K562 (cell line): Measurements from ENCODE around the gene ITSN2. TPM values are rescaled to one million over a fixed set of nuclear protein-coding genes. Genes with fewer than 3 reads are reported as not detected.

Experiments
- ARID3A ChIP-seq: IDR thresholded peaks from 2 replicates; pipeline ENCODE4 v1.6.1; 2012; ENCODE audit warnings: low read depth, low read length, improper control_type of control experiment, borderline replicate concordance
- BMI1 ChIP-seq: fragments of 150-350 bp; IDR thresholded peaks from 2 replicates; pipeline ENCODE4 v1.6.1; 2014; ENCODE audit warnings: low read length
- CGGBP1 ChIP-seq: fragments of 250-450 bp; sonication (Bioruptor Pico); IDR thresholded peaks from 2 replicates; pipeline ENCODE4 v1.9.0; 2021; ENCODE audit warnings: mild to moderate bottlenecking
- CREB3L1 ChIP-seq: fragments of 450-650 bp; IDR thresholded peaks from 2 replicates; pipeline ENCODE4 v1.6.1; 2014; ENCODE audit warnings: low read depth, mild to moderate bottlenecking, moderate library complexity, borderline replicate concordance
- FOXO4 ChIP-seq: fragments of 450-650 bp; formaldehyde crosslinking; IDR thresholded peaks from 2 replicates; pipeline ENCODE4 v1.4.0; 2020; ENCODE audit warnings: mild to moderate bottlenecking, moderate library complexity
- GTF2F1 ChIP-seq: IDR thresholded peaks from 2 replicates; pipeline ENCODE4 v1.6.1; 2011; ENCODE audit warnings: low read depth, low read length, improper control_type of control experiment
- KAT2B ChIP-seq: IDR thresholded peaks from one replicate; pipeline ENCODE4 v1.6.1; 2012; ENCODE audit warnings: low read depth, mild to moderate bottlenecking, control low read depth, inconsistent platforms, low read length, moderate library complexity
- KDM4B ChIP-seq, 2 experiments: fragments of 450-650 bp in 1 of 2; sonication (generic) in 1 of 2; IDR thresholded peaks; 2 replicates each; pipeline ENCODE4 v1.6.1; 2016 to 2017; ENCODE audit warnings: borderline replicate concordance in 2 of 2, antibody characterized with exemption in 1 of 2, low read depth in 1 of 2, mild to moderate bottlenecking in 1 of 2
- NEUROD1 ChIP-seq: fragments of 150-350 bp; IDR thresholded peaks from 2 replicates; pipeline ENCODE4 v1.6.1; 2014; ENCODE audit warnings: borderline replicate concordance, low read length, low read depth; ENCODE audit not compliant: partially characterized antibody
- NFIC ChIP-seq: fragments of 450-650 bp; IDR thresholded peaks from 2 replicates; pipeline ENCODE4 v1.6.1; 2017; ENCODE audit warnings: mild to moderate bottlenecking, inconsistent platforms
- RAD51 ChIP-seq: fragments of 450-650 bp; IDR thresholded peaks from 2 replicates; pipeline ENCODE4 v1.7.1; 2016; ENCODE audit warnings: low read depth, mild to moderate bottlenecking, borderline replicate concordance
- SP2 ChIP-seq: IDR thresholded peaks from 2 replicates; pipeline ENCODE4 v1.6.1; 2011; ENCODE audit warnings: mild to moderate bottlenecking, low read depth, low read length, moderate library complexity; ENCODE audit not compliant: poor library complexity, severe bottlenecking; ENCODE audit errors: extremely low read depth
- TCF15 ChIP-seq: fragments of 250-450 bp; sonication (Bioruptor Pico); IDR thresholded peaks from 2 replicates; pipeline ENCODE4 v1.8.0; 2022; ENCODE audit warnings: moderate library complexity, mild to moderate bottlenecking, inconsistent platforms
- TRIM24 ChIP-seq, 2 experiments: fragments of 450-650 bp; IDR thresholded peaks; 2 replicates each; pipeline ENCODE4 v1.6.1; 2016
- XRCC5 ChIP-seq: fragments of 200-400 bp; formaldehyde crosslinking; IDR thresholded peaks from 2 replicates; pipeline ENCODE4 v1.6.1; 2017; ENCODE audit warnings: low read depth, mild to moderate bottlenecking, low read length
- ZBTB11 ChIP-seq, 3 experiments: fragments of 200-800 bp in 1 of 3; fragments of 250-450 bp in 1 of 3; fragments of 450-650 bp in 1 of 3; sonication (Bioruptor Pico) in 1 of 3; sonication (Bioruptor generic) in 1 of 3; formaldehyde crosslinking in 1 of 3; IDR thresholded peaks; 2 replicates each; pipeline versions ENCODE4 v1.6.1 to v1.8.0; 2016 to 2022; ENCODE audit warnings: mild to moderate bottlenecking in 2 of 3, missing genetic modification characterization in 2 of 3, missing compliant biosample characterization in 1 of 3, moderate library complexity in 1 of 3
- ZSCAN29 ChIP-seq: fragments of 450-650 bp; IDR thresholded peaks from 2 replicates; pipeline ENCODE4 v1.6.1; 2017
- polyA plus RNA-seq, 8 experiments: library from polyadenylated mRNA; depleted of rRNA in 4 of 8; stranded (reverse) in 5 of 8; unstranded in 3 of 8; fragments of >200 nt; fragmentation: Nextera tagmentation in 2 of 8; fragmentation: Illumina TruSeq in 1 of 8; extraction: Ambion mirVana in 2 of 8; extraction: Trizol in 1 of 8; gene quantifications; 2 replicates each; pipeline versions ENCODE4 v1.2.1 to v1.2.3, GENCODE V29; 2011 to 2014; ENCODE audit warnings: inconsistent platforms in 1 of 8, missing spikeins in 1 of 8
- total RNA-seq, 7 experiments: library from RNA; depleted of rRNA in 6 of 7; stranded (reverse); fragments of >200 nt in 6 of 7; fragmentation: Illumina TruSeq in 2 of 7; extraction: Trizol in 2 of 7; gene quantifications; 2 replicates each; pipeline versions ENCODE4 v1.2.1 to v1.2.3, GENCODE V29; 2011 to 2021; ENCODE audit warnings: low replicate concordance in 1 of 7

Gene ITSN2
- total and polyA plus RNA-seq, 9 of the 15 experiments (the other 6 are each of a cell fraction or from before 2014, with no cell fraction given), result 6.6 to 19.9 (median 15.2) TPM

GRCh38 chr2:24164416-24164973 lies 195.8 kb downstream of the ITSN2 start (continued):
- peak; percentile 99 for TF ChIP-seq KAT2B
- TF ChIP-seq GTF2F1, result no peak
- no peak for TF ChIP-seq CREB3L1
- TF ChIP-seq ARID3A, result no peak
- TF ChIP-seq NFIC, result peak; percentile 24; the same call in 1 of the 2 replicates
- TF ChIP-seq CGGBP1, result no peak
- no peak for TF ChIP-seq KDM4B (IDR thresholded peaks at IDR 0.05; ENCODE audit: borderline replicate concordance in 2 of 2, low read depth in 1 of 2)
- TF ChIP-seq SP2, result no peak
- no peak for TF ChIP-seq ZBTB11 (CRISPR knock-in tag; IDR thresholded peaks at IDR 0.05)
- no peak for TF ChIP-seq BMI1
- no peak for TF ChIP-seq RAD51
- TF ChIP-seq ZSCAN29, result no peak
- TF ChIP-seq NEUROD1, result no peak
- peak; percentile 56; the same call in 1 of the 2 replicates for TF ChIP-seq XRCC5
- TF ChIP-seq TRIM24 (IDR thresholded peaks at IDR 0.05), result no peak
- TF ChIP-seq FOXO4 (CRISPR knock-in tag), result no peak
- TF ChIP-seq TCF15 (CRISPR knock-in tag), result no peak
